SJSA1 (cell line): ENCODE measurements around the gene FMN1. TPM values are rescaled to one million over a fixed set of nuclear protein-coding genes. Genes with fewer than 3 reads are reported as not detected.
A peak's percentile ranks its signal among the peaks of the same experiment; 100 is the strongest.

Experiments used
- DNase-seq, 2 experiments: peaks; one replicate each; pipeline ENCODE4 v3.0.0-alpha.2; 2015 to 2020; ENCODE audit warnings: low spot score in 2 of 2, low read depth in 1 of 2
- H3K27ac ChIP-seq: fragments of 250-450 bp; sonication (Bioruptor Pico); 2 replicates; pipeline ENCODE4 v1.5.1; 2020; ENCODE audit warnings: mild to moderate bottlenecking, moderate library complexity
- H3K27me3 ChIP-seq: fragments of 250-450 bp; sonication (Bioruptor Pico); replicated peaks from 2 replicates; pipeline ENCODE4 v1.5.1; 2020; ENCODE audit warnings: mild to moderate bottlenecking, moderate library complexity
- H3K36me3 ChIP-seq: fragments of 250-450 bp; sonication (Bioruptor Pico); 2 replicates; pipeline ENCODE4 v1.5.1; 2020; ENCODE audit warnings: mild to moderate bottlenecking
- H3K4me1 ChIP-seq: fragments of 250-450 bp; sonication (Bioruptor Pico); replicated peaks from 2 replicates; pipeline ENCODE4 v1.6.1; 2021; ENCODE audit warnings: mild to moderate bottlenecking
- H3K4me3 ChIP-seq: fragments of 250-450 bp; sonication (Bioruptor Pico); 2 replicates; pipeline ENCODE4 v1.5.1; 2020; ENCODE audit warnings: mild to moderate bottlenecking
- H3K9me3 ChIP-seq: fragments of 250-450 bp; sonication (Bioruptor Pico); replicated peaks from 2 replicates; pipeline ENCODE4 v1.5.1; 2020; ENCODE audit warnings: mild to moderate bottlenecking
- total RNA-seq: library from RNA; depleted of rRNA; stranded (reverse); fragments of >200 nt; shearing (Covaris generic); gene quantifications from 2 replicates; pipeline ENCODE4 v1.2.3, GENCODE V29; 2014

The FMN1 gene
- total RNA-seq, 1 experiment from 2014 or later: 2.4 TPM

- Histone ChIP-seq H3K9me3 (no peaks in the 10 kb centered on the region), H3K36me3 (no peaks in the 10 kb centered on the region), H3K27ac (no peak overlapping the region), H3K4me1 (peaks cover 10% of the 10 kb centered on the region), H3K4me3 (no peak overlapping the region), H3K27me3 (no peaks in the 10 kb centered on the region)
- DNase-seq: no peak
Measured at GRCh38 chr15:32918547-32918946, 276.0 kb downstream of the FMN1 start.

- Histone ChIP-seq H3K27ac (no peak overlapping the region), H3K4me1 (peaks cover 12% of the 10 kb centered on the region), H3K36me3 (no peaks in the 10 kb centered on the region), H3K9me3 (no peaks in the 10 kb centered on the region), H3K27me3 (no peaks in the 10 kb centered on the region), H3K4me3 (no peak overlapping the region)
- no peak for DNase-seq
Measured at GRCh38 chr15:32910839-32911238, 283.7 kb downstream of the FMN1 start.

GRCh38 chr15:32909431-32909830 is 285.1 kb downstream of the FMN1 start:
- DNase-seq: peak in 1 of 2 experiments; percentile 18
- H3K36me3 ChIP-seq: no peaks in the 10 kb centered on the region
- H3K4me1 ChIP-seq: peaks cover 12% of the 10 kb centered on the region
- no peaks in the 10 kb centered on the region for H3K9me3 ChIP-seq
- no peak overlapping the region for H3K27ac ChIP-seq
- no peaks in the 10 kb centered on the region for H3K27me3 ChIP-seq
- no peak overlapping the region for H3K4me3 ChIP-seq

GRCh38 chr15:32908872-32909271 is 285.6 kb downstream of the FMN1 start:
- H3K27ac ChIP-seq: no peak overlapping the region
- no peak for DNase-seq
- H3K36me3 ChIP-seq: no peaks in the 10 kb centered on the region
- no peaks in the 10 kb centered on the region for H3K9me3 ChIP-seq
- no peaks in the 10 kb centered on the region for H3K27me3 ChIP-seq
- peaks cover 12% of the 10 kb centered on the region for H3K4me1 ChIP-seq
- H3K4me3 ChIP-seq: no peak overlapping the region

GRCh38 chr15:32908135-32908801 is 286.2 kb downstream of the FMN1 start:
- H3K36me3 ChIP-seq: no peaks in the 10 kb centered on the region
- no peaks in the 10 kb centered on the region for H3K9me3 ChIP-seq
- H3K27me3 ChIP-seq: no peaks in the 10 kb centered on the region
- peak in 1 of 2 experiments; percentile 24 for DNase-seq
- H3K4me3 ChIP-seq: no peak overlapping the region
- H3K4me1 ChIP-seq: peaks cover 12% of the 10 kb centered on the region
- H3K27ac ChIP-seq: no peak overlapping the region

GRCh38 chr15:32905481-32905880 is 289.0 kb downstream of the FMN1 start:
- Histone ChIP-seq H3K27ac (no peak overlapping the region), H3K9me3 (no peaks in the 10 kb centered on the region), H3K4me3 (no peak overlapping the region), H3K27me3 (no peaks in the 10 kb centered on the region), H3K36me3 (no peaks in the 10 kb centered on the region), H3K4me1 (peaks cover 12% of the 10 kb centered on the region)
- DNase-seq: no peak

- Histone ChIP-seq H3K4me1 (peaks cover 12% of the 10 kb centered on the region), H3K4me3 (no peak overlapping the region), H3K9me3 (no peaks in the 10 kb centered on the region), H3K27ac (no peak overlapping the region), H3K36me3 (no peaks in the 10 kb centered on the region), H3K27me3 (no peaks in the 10 kb centered on the region)
- no peak for DNase-seq
Measured at GRCh38 chr15:32904448-32904847, 290.1 kb downstream of the FMN1 start.

GRCh38 chr15:32903591-32904290 is 290.8 kb downstream of the FMN1 start:
- peaks cover 8% of the 10 kb centered on the region for H3K4me1 ChIP-seq
- no peak overlapping the region for H3K27ac ChIP-seq

GRCh38 chr15:32901995-32902394 is 292.5 kb downstream of the FMN1 start:
- no peak overlapping the region for H3K4me3 ChIP-seq
- H3K27ac ChIP-seq: no peak overlapping the region
- H3K9me3 ChIP-seq: no peaks in the 10 kb centered on the region
- DNase-seq: no peak
- H3K36me3 ChIP-seq: peaks cover 3% of the 10 kb centered on the region; the same call in 1 of the 2 replicates
- H3K4me1 ChIP-seq: no peaks in the 10 kb centered on the region
- no peaks in the 10 kb centered on the region for H3K27me3 ChIP-seq

More at GRCh38 chr15:32903591-32904290, 290.8 kb downstream of the FMN1 start:
- H3K27me3 ChIP-seq: no peaks in the 10 kb centered on the region
- DNase-seq: no peak
- H3K36me3 ChIP-seq: no peaks in the 10 kb centered on the region; the same call in 1 of the 2 replicates
- H3K9me3 ChIP-seq: no peaks in the 10 kb centered on the region
- no peak overlapping the region for H3K4me3 ChIP-seq

GRCh38 chr15:32901192-32901591 is 293.3 kb downstream of the FMN1 start:
- no peak overlapping the region for H3K27ac ChIP-seq
- peaks cover 3% of the 10 kb centered on the region; the same call in 1 of the 2 replicates for H3K36me3 ChIP-seq
- H3K27me3 ChIP-seq: no peaks in the 10 kb centered on the region
- no peak for DNase-seq
- H3K9me3 ChIP-seq: no peaks in the 10 kb centered on the region
- no peaks in the 10 kb centered on the region for H3K4me1 ChIP-seq
- H3K4me3 ChIP-seq: no peak overlapping the region

GRCh38 chr15:32899126-32899596 is 295.4 kb downstream of the FMN1 start:
- Histone ChIP-seq H3K27me3 (no peaks in the 10 kb centered on the region), H3K4me3 (no peak overlapping the region), H3K36me3 (peaks cover 3% of the 10 kb centered on the region; the same call in 1 of the 2 replicates), H3K4me1 (no peaks in the 10 kb centered on the region), H3K9me3 (no peaks in the 10 kb centered on the region), H3K27ac (no peak overlapping the region)
- DNase-seq: no peak

- Histone ChIP-seq H3K4me1 (no peaks in the 10 kb centered on the region), H3K27me3 (no peaks in the 10 kb centered on the region), H3K4me3 (no peak overlapping the region), H3K9me3 (no peaks in the 10 kb centered on the region), H3K36me3 (peaks cover 3% of the 10 kb centered on the region; the same call in 1 of the 2 replicates), H3K27ac (no peak overlapping the region)
- DNase-seq: no peak
Measured at GRCh38 chr15:32898414-32898813, 296.1 kb downstream of the FMN1 start.

- H3K27ac ChIP-seq: no peak overlapping the region
- H3K36me3 ChIP-seq: peaks cover under 1% of the 10 kb centered on the region; the same call in 1 of the 2 replicates
- no peak overlapping the region for H3K4me3 ChIP-seq
- H3K27me3 ChIP-seq: no peaks in the 10 kb centered on the region
- no peak for DNase-seq
- H3K4me1 ChIP-seq: peaks cover 2% of the 10 kb centered on the region; the same call in 1 of the 2 replicates
- H3K9me3 ChIP-seq: no peaks in the 10 kb centered on the region
Measured at GRCh38 chr15:32893421-32893820, 301.1 kb downstream of the FMN1 start.

- DNase-seq: no peak
- H3K27ac ChIP-seq: no peak overlapping the region
- H3K4me1 ChIP-seq: peaks cover 5% of the 10 kb centered on the region; the same call in 1 of the 2 replicates
- no peaks in the 10 kb centered on the region for H3K9me3 ChIP-seq
- H3K27me3 ChIP-seq: no peaks in the 10 kb centered on the region
- 0 out of 2 replicates have a peak, but pooled peaks cover 3% of the 10 kb centered on the region for H3K36me3 ChIP-seq
- no peak overlapping the region for H3K4me3 ChIP-seq
Measured at GRCh38 chr15:32889214-32889613, 305.3 kb downstream of the FMN1 start.
